NCI-H2171 treated with DMSO at 0.1 percent for 48 hours (cell line): ENCODE measurements around the gene KIF26B.
"Not testable (repeated sequence)": the region's sequence is repeated elsewhere in the genome, so short reads cannot be mapped to it uniquely, and the experiment has no call there.

Experiments
- DNase-seq: peaks from one replicate; lab custom pipeline; 2025; lab: John Stamatoyannopoulos, UW

Gene KIF26B

GRCh38 chr1:245154429-245155271, at the start of gene KIF26B:
KIF26B (plus strand) TSS chr1:245154985; CDS start chr1:245155425, 440 bp downstream.
- peak; percentile 63 for DNase-seq

GRCh38 chr1:245105042-245105441, 49.7 kb upstream of the KIF26B start:
- DNase-seq: no peak

- DNase-seq: no peak
These were observed 48.9 kb upstream of the KIF26B start for GRCh38 chr1:245105815-245106410.

- no peak for DNase-seq
These were observed 47.0 kb upstream of the KIF26B start for GRCh38 chr1:245107776-245108114.

- DNase-seq: no peak
These were observed 46.5 kb upstream of the KIF26B start for GRCh38 chr1:245108246-245108645.

- no peak for DNase-seq
These were observed 45.9 kb upstream of the KIF26B start for GRCh38 chr1:245108909-245109308.

- DNase-seq: no peak
These were observed 44.4 kb upstream of the KIF26B start for GRCh38 chr1:245110406-245110805.

GRCh38 chr1:245111073-245111472, 43.7 kb upstream of the KIF26B start:
- no peak for DNase-seq

- no peak for DNase-seq
These were observed 41.1 kb upstream of the KIF26B start for GRCh38 chr1:245113649-245114048.

- no peak for DNase-seq
These were observed 38.7 kb upstream of the KIF26B start for GRCh38 chr1:245116131-245116530.

GRCh38 chr1:245116751-245117150, 38.0 kb upstream of the KIF26B start:
- DNase-seq: no peak

- DNase-seq: no peak
These were observed 36.7 kb upstream of the KIF26B start for GRCh38 chr1:245118066-245118465.

- no peak for DNase-seq
These were observed 36.0 kb upstream of the KIF26B start for GRCh38 chr1:245118806-245119205.

- no peak for DNase-seq
These were observed 33.3 kb upstream of the KIF26B start for GRCh38 chr1:245121523-245121922.

- DNase-seq: no peak
These were observed 30.5 kb upstream of the KIF26B start for GRCh38 chr1:245124241-245124640.

- DNase-seq: no peak
These were observed 30.1 kb upstream of the KIF26B start for GRCh38 chr1:245124644-245125043.

- no peak for DNase-seq
These were observed 28.3 kb upstream of the KIF26B start for GRCh38 chr1:245126530-245126929.

- DNase-seq: no peak
These were observed 26.2 kb upstream of the KIF26B start for GRCh38 chr1:245128381-245129101.

GRCh38 chr1:245129319-245130240, 25.2 kb upstream of the KIF26B start:
- DNase-seq: no peak

GRCh38 chr1:245130281-245131025, 24.3 kb upstream of the KIF26B start:
- DNase-seq: not testable (repeated sequence)

- no peak for DNase-seq
These were observed 23.8 kb upstream of the KIF26B start for GRCh38 chr1:245131026-245131393.
